Tibial nerve (tissue), 4 donors: ENCODE measurements around the gene PPM1F.
"Not testable (repeated sequence)": the region's sequence is repeated elsewhere in the genome, so short reads cannot be mapped to it uniquely, and the experiment has no call there.

ENCODE experiments used
- EP300 ChIP-seq, 2 donors: sonication (generic); formaldehyde crosslinking; IDR thresholded peaks; one replicate each; pipeline ENCODE4 v1.6.1; 2017; ENCODE audit warnings: antibody characterized with exemption in 2 of 2, mild to moderate bottlenecking in 1 of 2
- POLR2A ChIP-seq, 2 donors: fragments of 450-650 bp; IDR thresholded peaks; one replicate each; pipeline ENCODE4 v1.6.1; 2017; ENCODE audit warnings: antibody characterized with exemption in 2 of 2, mild to moderate bottlenecking in 2 of 2, moderate library complexity in 2 of 2
- TF ChIP-seq, protein P1 (sequence below), 5 experiments: fragments of 200-600 bp in 3 of 5; fragments of 450-650 bp in 2 of 5; sonication (generic) in 3 of 5; IDR thresholded peaks; one replicate each; pipeline ENCODE4 v1.5.1; 2016 to 2019; ENCODE audit warnings: antibody characterized with exemption in 5 of 5, mild to moderate bottlenecking in 3 of 5, moderate library complexity in 2 of 5

DNA sequence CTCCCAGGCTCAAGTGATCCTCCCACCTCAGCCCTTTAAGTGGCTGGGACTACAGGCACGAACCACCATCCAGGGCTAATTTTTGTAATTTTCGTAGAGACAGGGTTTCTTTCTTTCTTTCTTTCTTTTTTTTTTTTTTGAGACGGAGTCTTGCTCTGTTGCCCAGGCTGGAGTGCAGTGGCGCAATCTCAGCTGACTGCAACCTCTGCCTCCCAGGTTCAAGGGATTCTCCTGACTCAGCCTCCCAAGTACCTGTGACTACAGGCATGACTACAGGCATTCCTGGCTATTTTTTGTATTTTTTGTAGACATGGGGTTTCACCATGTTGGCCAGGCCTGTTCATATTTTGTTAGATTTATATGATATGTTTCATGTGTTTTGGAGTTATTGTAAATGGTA lies 56.4 kb downstream of the PPM1F start:
- TF ChIP-seq, protein P1, sequence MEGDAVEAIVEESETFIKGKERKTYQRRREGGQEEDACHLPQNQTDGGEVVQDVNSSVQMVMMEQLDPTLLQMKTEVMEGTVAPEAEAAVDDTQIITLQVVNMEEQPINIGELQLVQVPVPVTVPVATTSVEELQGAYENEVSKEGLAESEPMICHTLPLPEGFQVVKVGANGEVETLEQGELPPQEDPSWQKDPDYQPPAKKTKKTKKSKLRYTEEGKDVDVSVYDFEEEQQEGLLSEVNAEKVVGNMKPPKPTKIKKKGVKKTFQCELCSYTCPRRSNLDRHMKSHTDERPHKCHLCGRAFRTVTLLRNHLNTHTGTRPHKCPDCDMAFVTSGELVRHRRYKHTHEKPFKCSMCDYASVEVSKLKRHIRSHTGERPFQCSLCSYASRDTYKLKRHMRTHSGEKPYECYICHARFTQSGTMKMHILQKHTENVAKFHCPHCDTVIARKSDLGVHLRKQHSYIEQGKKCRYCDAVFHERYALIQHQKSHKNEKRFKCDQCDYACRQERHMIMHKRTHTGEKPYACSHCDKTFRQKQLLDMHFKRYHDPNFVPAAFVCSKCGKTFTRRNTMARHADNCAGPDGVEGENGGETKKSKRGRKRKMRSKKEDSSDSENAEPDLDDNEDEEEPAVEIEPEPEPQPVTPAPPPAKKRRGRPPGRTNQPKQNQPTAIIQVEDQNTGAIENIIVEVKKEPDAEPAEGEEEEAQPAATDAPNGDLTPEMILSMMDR (IDR thresholded peaks at IDR 0.05): not testable (repeated sequence)
- TF ChIP-seq EP300, POLR2A (IDR thresholded peaks at IDR 0.05): not testable (repeated sequence)
